ENCODE measurements around the gene PRDX5. TPM values are rescaled to one million over a fixed set of nuclear protein-coding genes. Genes with fewer than 3 reads are reported as not detected.

The PRDX5 gene
- total and polyA plus RNA-seq, 9 of the 15 experiments (the other 6 are each of a cell fraction or from before 2014, with no cell fraction given), result 40.8 to 327 (median 204) TPM

DNA sequence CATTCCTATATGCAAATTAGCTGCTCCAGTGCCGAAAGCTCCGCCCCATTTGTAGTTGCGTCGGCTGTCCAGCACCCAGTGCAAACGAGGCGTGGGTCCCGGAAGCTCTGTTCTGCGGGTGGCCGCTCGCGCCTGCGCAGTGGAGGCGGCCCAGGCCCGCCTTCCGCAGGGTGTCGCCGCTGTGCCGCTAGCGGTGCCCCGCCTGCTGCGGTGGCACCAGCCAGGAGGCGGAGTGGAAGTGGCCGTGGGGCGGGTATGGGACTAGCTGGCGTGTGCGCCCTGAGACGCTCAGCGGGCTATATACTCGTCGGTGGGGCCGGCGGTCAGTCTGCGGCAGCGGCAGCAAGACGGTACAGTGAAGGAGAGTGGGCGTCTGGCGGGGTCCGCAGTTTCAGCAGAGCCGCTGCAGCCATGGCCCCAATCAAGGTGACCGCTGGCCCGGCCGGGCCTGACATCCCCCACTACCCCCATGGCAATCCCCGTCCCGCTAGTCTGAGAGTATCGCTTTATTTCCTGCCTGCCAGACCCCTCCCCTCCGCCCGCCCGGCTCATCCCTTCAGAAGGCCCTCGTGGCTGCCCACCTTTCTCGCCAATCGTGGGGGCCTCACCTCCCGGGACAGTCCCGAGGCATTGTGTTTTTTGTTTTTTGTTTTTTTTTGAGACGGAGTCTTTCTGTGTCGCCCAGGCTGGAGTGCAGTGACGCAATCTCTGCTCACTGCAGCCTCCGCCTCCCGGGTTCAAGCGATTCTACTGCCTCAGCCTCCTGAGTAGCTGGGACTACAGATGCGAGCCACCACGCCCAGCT, at the start of gene PRDX5 (continued):
- TF ChIP-seq, protein P1, sequence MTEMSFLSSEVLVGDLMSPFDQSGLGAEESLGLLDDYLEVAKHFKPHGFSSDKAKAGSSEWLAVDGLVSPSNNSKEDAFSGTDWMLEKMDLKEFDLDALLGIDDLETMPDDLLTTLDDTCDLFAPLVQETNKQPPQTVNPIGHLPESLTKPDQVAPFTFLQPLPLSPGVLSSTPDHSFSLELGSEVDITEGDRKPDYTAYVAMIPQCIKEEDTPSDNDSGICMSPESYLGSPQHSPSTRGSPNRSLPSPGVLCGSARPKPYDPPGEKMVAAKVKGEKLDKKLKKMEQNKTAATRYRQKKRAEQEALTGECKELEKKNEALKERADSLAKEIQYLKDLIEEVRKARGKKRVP (CRISPR knock-in tag; IDR thresholded peaks at IDR 0.05), result no peak
- TF ChIP-seq ZNF436 (CRISPR knock-in tag; IDR thresholded peaks at IDR 0.05), result no peak
- TF ChIP-seq MBD1 (CRISPR knock-in tag; IDR thresholded peaks at IDR 0.05), result no peak
- TF ChIP-seq NKRF (IDR thresholded peaks at IDR 0.05; ENCODE audit: borderline replicate concordance), result peak; percentile 72
- no peak for TF ChIP-seq ZNF507 (tag; conservative IDR thresholded peaks at IDR 0.05)
- TF ChIP-seq HNRNPK (IDR thresholded peaks at IDR 0.05; ENCODE audit: low read depth, low read length, poor library complexity, severe bottlenecking), result no peak
- no peak for TF ChIP-seq MGA (IDR thresholded peaks at IDR 0.05)
